Neutrophil (primary cell): Measurements from ENCODE around the gene TSHZ3.

Experiments used
- H3K27ac ChIP-seq: fragments of 200-600 bp; sonication (generic); 2 replicates; pipeline ENCODE4 v1.5.1; 2016; ENCODE audit warnings: mild to moderate bottlenecking, moderate library complexity
- H3K27me3 ChIP-seq: fragments of 200-600 bp; sonication (generic); 2 replicates; pipeline ENCODE4 v1.6.0; 2016; ENCODE audit warnings: mild to moderate bottlenecking
- H3K36me3 ChIP-seq: fragments of 200-600 bp; sonication (generic); 2 replicates; pipeline ENCODE4 v1.5.1; 2017
- H3K4me1 ChIP-seq, 2 experiments: fragments of 200-600 bp in 1 of 2; sonication (generic) in 1 of 2; 1 replicate in 1 of 2; 2 replicates in 1 of 2; pipeline versions ENCODE4 v1.5.1 to v1.6.1; 2013 to 2016; ENCODE audit warnings: low read depth in 1 of 2, low read length in 1 of 2, mild to moderate bottlenecking in 1 of 2, moderate library complexity in 1 of 2; ENCODE audit not compliant: control insufficient read depth in 1 of 2, insufficient read depth in 1 of 2
- H3K4me3 ChIP-seq, 2 experiments: fragments of 200-600 bp in 1 of 2; sonication (generic) in 1 of 2; 1 replicate in 1 of 2; 2 replicates in 1 of 2; pipeline ENCODE4 v1.5.1; 2013 to 2016; ENCODE audit warnings: low read depth in 1 of 2, low read length in 1 of 2, mild to moderate bottlenecking in 1 of 2, moderate library complexity in 1 of 2
- H3K9me3 ChIP-seq: fragments of 200-600 bp; sonication (generic); 2 replicates; pipeline ENCODE4 v1.5.1; 2016
- CTCF ChIP-seq: fragments of 200-600 bp; sonication (generic); IDR thresholded peaks from 2 replicates; pipeline ENCODE4 v1.5.1; 2016; ENCODE audit warnings: antibody characterized with exemption

The TSHZ3 gene

GRCh38 chr19:31346184-31347059 is 2.8 kb downstream of the TSHZ3 start:
- Histone ChIP-seq H3K4me3 (no peak overlapping the region), H3K36me3 (no peaks in the 10 kb centered on the region), H3K4me1 (peaks cover 13 to 19% of the 10 kb centered on the region in 2 experiments), H3K9me3 (no peaks in the 10 kb centered on the region), H3K27me3 (peaks cover 70% of the 10 kb centered on the region), H3K27ac (no peak overlapping the region)
- TF ChIP-seq CTCF, result no peak

- H3K27me3 ChIP-seq, result peaks cover 54% of the 10 kb centered on the region
These were observed 4.8 kb downstream of the TSHZ3 start for GRCh38 chr19:31344403-31344802.

GRCh38 chr19:31342926-31343325 is 6.3 kb downstream of the TSHZ3 start:
- peaks cover 53% of the 10 kb centered on the region for H3K27me3 ChIP-seq
- H3K27ac ChIP-seq, result no peak overlapping the region
- no peaks in the 10 kb centered on the region for H3K36me3 ChIP-seq
- no peaks in the 10 kb centered on the region for H3K9me3 ChIP-seq
- peaks cover 21 to 32% of the 10 kb centered on the region in 2 experiments for H3K4me1 ChIP-seq
- H3K4me3 ChIP-seq, result no peak overlapping the region
- TF ChIP-seq CTCF, result no peak

More at GRCh38 chr19:31344403-31344802, 4.8 kb downstream of the TSHZ3 start:
- TF ChIP-seq CTCF, result no peak
- H3K4me1 ChIP-seq, result peaks cover 27 to 28% of the 10 kb centered on the region in 2 experiments
- no peak overlapping the region for H3K27ac ChIP-seq
- H3K9me3 ChIP-seq, result no peaks in the 10 kb centered on the region
- H3K4me3 ChIP-seq, result no peak overlapping the region
- no peaks in the 10 kb centered on the region for H3K36me3 ChIP-seq

- Histone ChIP-seq H3K36me3 (peaks cover 5% of the 10 kb centered on the region), H3K9me3 (no peaks in the 10 kb centered on the region), H3K27ac (peak overlapping the region; percentile 63), H3K27me3 (peaks cover 30% of the 10 kb centered on the region), H3K4me3 (peak overlapping the region; percentile 19 to 32), H3K4me1 (peaks cover 18 to 26% of the 10 kb centered on the region in 2 experiments)
- TF ChIP-seq CTCF, result no peak
These were observed 8.9 kb downstream of the TSHZ3 start for GRCh38 chr19:31340042-31341025.

GRCh38 chr19:31339411-31339810 is 9.8 kb downstream of the TSHZ3 start:
- Histone ChIP-seq H3K4me3 (no peak overlapping the region), H3K27ac (peak overlapping the region; percentile 11), H3K27me3 (peaks cover 23% of the 10 kb centered on the region), H3K4me1 (peaks cover 18 to 26% of the 10 kb centered on the region in 2 experiments), H3K9me3 (no peaks in the 10 kb centered on the region), H3K36me3 (peaks cover 5% of the 10 kb centered on the region)
- no peak for TF ChIP-seq CTCF
